ENCODE results near the gene TMEM175. TPM values are rescaled to one million over a fixed set of nuclear protein-coding genes. Genes with fewer than 3 reads are reported as not detected.
A peak's percentile ranks its signal among the peaks of the same experiment; 100 is the strongest.

The TMEM175 gene, protein sequence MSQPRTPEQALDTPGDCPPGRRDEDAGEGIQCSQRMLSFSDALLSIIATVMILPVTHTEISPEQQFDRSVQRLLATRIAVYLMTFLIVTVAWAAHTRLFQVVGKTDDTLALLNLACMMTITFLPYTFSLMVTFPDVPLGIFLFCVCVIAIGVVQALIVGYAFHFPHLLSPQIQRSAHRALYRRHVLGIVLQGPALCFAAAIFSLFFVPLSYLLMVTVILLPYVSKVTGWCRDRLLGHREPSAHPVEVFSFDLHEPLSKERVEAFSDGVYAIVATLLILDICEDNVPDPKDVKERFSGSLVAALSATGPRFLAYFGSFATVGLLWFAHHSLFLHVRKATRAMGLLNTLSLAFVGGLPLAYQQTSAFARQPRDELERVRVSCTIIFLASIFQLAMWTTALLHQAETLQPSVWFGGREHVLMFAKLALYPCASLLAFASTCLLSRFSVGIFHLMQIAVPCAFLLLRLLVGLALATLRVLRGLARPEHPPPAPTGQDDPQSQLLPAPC
- polyA plus RNA-seq (2012; ENCODE audit: missing spikeins): 12.8 TPM

GRCh38 chr4:931960-932712, at the start of gene TMEM175, which contains the start of gene GAK:
Gene TMEM175 (plus strand): TSS chr4:932460. CDS start chr4:947740, 15,280 bp downstream.
Gene GAK (minus strand): TSS chr4:932316. CDS start chr4:932187, 129 bp downstream.
- DNase-seq (ENCODE audit: insufficient read length) (peak; percentile 97), FAIRE-seq (peak; percentile 99)
- TF ChIP-seq POLR2AphosphoS5 (IDR thresholded peaks at IDR 0.05; ENCODE audit: low read depth, low read length): peak; percentile 84
- peak; percentile 23; the same call in 1 of the 2 replicates for TF ChIP-seq TAF1 (IDR thresholded peaks at IDR 0.05; ENCODE audit: borderline replicate concordance, low read depth, low read length)
- peak; percentile 93; the same call in 1 of the 2 replicates for TF ChIP-seq POLR2A (IDR thresholded peaks at IDR 0.05; ENCODE audit: low read depth, low read length)

DNA sequence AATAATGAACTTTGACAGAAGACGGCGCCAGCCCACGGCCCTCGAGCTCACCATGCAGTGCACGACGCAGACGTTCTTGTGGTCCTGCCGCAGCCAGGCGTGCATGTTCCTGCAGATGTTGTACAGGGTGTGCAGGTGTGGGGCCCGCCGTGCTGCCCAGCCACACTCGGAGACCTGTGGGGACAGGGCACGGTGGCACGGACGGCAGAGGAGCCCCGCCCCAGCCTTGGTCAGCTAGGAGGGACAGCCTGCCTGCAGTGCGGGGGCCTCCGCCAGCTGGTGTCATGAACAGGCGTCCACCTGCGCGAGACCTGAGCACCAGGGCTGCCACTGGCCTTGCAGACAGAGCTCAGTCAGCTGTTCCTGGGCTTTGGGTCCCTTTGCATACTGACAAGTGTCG, 49.6 kb upstream of the TMEM175 start:
- DNase-seq (ENCODE audit: insufficient read length) (no peak), FAIRE-seq (no peak)
- TF ChIP-seq TAF1 (IDR thresholded peaks at IDR 0.05; ENCODE audit: borderline replicate concordance, low read depth, low read length): no peak
- TF ChIP-seq POLR2A (IDR thresholded peaks at IDR 0.05; ENCODE audit: low read depth, low read length): no peak
- TF ChIP-seq POLR2AphosphoS5 (IDR thresholded peaks at IDR 0.05; ENCODE audit: low read depth, low read length): no peak

- TF ChIP-seq POLR2A (IDR thresholded peaks at IDR 0.05; ENCODE audit: low read depth, low read length): no peak
- TF ChIP-seq POLR2AphosphoS5 (IDR thresholded peaks at IDR 0.05; ENCODE audit: low read depth, low read length): no peak
- TF ChIP-seq TAF1 (IDR thresholded peaks at IDR 0.05; ENCODE audit: borderline replicate concordance, low read depth, low read length): no peak
- FAIRE-seq (no peak), DNase-seq (ENCODE audit: insufficient read length) (no peak)
Observed at GRCh38 chr4:883377-884095, 48.7 kb upstream of the TMEM175 start.

DNA sequence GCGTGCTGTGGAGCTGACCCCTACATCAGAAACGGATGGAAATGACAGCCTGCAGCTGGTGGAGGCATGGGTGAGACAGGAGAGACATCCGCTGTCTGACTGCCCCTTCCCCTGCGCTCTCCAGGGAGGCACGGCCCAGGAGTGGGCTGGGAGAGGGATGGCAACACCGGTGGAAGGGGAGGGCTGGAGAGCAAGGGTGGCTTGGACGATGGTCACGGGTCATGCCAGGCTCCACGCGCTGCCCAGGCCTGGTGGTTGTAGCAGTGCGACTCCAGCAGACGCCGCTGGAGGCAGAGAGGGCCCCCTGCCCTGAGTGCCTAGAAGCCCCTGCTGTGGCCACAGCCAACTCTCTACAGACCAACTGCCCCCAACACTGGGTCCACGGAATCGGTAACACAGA, 48.0 kb upstream of the TMEM175 start:
- no peak for FAIRE-seq
- DNase-seq (ENCODE audit: insufficient read length): no peak
- no peak for TF ChIP-seq POLR2AphosphoS5 (IDR thresholded peaks at IDR 0.05; ENCODE audit: low read depth, low read length)
- TF ChIP-seq POLR2A (IDR thresholded peaks at IDR 0.05; ENCODE audit: low read depth, low read length): no peak

GRCh38 chr4:884896-885295, 47.4 kb upstream of the TMEM175 start:
- FAIRE-seq (no peak), DNase-seq (ENCODE audit: insufficient read length) (no peak)
- no peak for TF ChIP-seq POLR2AphosphoS5 (IDR thresholded peaks at IDR 0.05; ENCODE audit: low read depth, low read length)
- no peak for TF ChIP-seq TAF1 (IDR thresholded peaks at IDR 0.05; ENCODE audit: borderline replicate concordance, low read depth, low read length)
- TF ChIP-seq POLR2A (IDR thresholded peaks at IDR 0.05; ENCODE audit: low read depth, low read length): no peak

DNA sequence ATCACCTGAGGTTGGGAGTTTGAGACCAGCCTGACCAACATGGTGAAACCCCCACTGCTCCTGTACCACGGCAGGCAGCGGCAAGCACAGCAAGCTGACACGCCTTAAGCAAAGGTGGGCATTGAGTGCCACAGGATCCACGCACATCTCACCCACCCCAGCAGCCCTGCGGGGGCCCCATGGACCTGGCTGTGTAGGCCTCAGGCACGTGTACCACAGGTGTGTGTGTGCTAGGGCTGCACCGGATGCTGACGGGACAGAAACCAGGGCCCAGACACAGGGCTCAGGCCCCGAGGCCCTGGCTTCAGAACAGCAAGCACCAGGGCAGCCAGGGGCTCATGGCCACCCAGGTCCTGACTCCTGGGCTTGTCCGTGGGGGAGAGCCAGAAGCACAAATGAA, 46.9 kb upstream of the TMEM175 start:
- FAIRE-seq: no peak
- TF ChIP-seq TAF1 (IDR thresholded peaks at IDR 0.05; ENCODE audit: borderline replicate concordance, low read depth, low read length) (no peak), POLR2A (IDR thresholded peaks at IDR 0.05; ENCODE audit: low read depth, low read length) (no peak), POLR2AphosphoS5 (IDR thresholded peaks at IDR 0.05; ENCODE audit: low read depth, low read length) (no peak)
- no peak for DNase-seq (ENCODE audit: insufficient read length)

- TF ChIP-seq TAF1 (IDR thresholded peaks at IDR 0.05; ENCODE audit: borderline replicate concordance, low read depth, low read length) (no peak), POLR2AphosphoS5 (IDR thresholded peaks at IDR 0.05; ENCODE audit: low read depth, low read length) (no peak), POLR2A (IDR thresholded peaks at IDR 0.05; ENCODE audit: low read depth, low read length) (no peak)
- DNase-seq (ENCODE audit: insufficient read length) (no peak), FAIRE-seq (no peak)
Observed at GRCh38 chr4:886244-886643, 46.0 kb upstream of the TMEM175 start.

GRCh38 chr4:887034-887763, 45.1 kb upstream of the TMEM175 start:
- FAIRE-seq: no peak
- TF ChIP-seq TAF1 (IDR thresholded peaks at IDR 0.05; ENCODE audit: borderline replicate concordance, low read depth, low read length) (no peak), POLR2A (IDR thresholded peaks at IDR 0.05; ENCODE audit: low read depth, low read length) (no peak; the same call in 1 of the 2 replicates), POLR2AphosphoS5 (IDR thresholded peaks at IDR 0.05; ENCODE audit: low read depth, low read length) (peak; percentile 66)
- DNase-seq (ENCODE audit: insufficient read length): no peak

GRCh38 chr4:888029-888428, 44.2 kb upstream of the TMEM175 start:
- DNase-seq (ENCODE audit: insufficient read length) (no peak), FAIRE-seq (no peak)

DNA sequence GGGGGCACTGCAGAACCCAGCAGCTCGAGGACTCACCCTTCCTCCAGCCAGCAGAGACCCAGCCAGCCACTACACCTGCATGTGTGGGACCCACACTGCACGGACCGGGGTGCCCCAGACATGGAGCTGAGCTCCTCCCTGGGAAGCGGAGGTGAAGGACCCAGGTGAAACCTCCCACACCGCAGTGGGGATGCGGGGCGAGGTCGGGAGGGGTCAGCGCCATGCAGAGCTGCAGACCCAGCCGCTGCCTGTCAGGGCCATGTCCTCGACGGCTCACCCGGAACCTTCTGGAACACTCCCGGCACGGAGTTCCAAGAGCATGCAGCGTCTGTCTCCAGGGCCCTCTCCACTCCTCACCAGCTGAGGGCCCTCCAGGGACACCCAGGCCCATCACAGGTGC, 42.7 kb upstream of the TMEM175 start:
- no peak for FAIRE-seq
- TF ChIP-seq TAF1 (IDR thresholded peaks at IDR 0.05; ENCODE audit: borderline replicate concordance, low read depth, low read length) (no peak), POLR2AphosphoS5 (IDR thresholded peaks at IDR 0.05; ENCODE audit: low read depth, low read length) (no peak), POLR2A (IDR thresholded peaks at IDR 0.05; ENCODE audit: low read depth, low read length) (no peak)
- DNase-seq (ENCODE audit: insufficient read length): no peak

More at GRCh38 chr4:888029-888428, 44.2 kb upstream of the TMEM175 start:
- TF ChIP-seq TAF1 (IDR thresholded peaks at IDR 0.05; ENCODE audit: borderline replicate concordance, low read depth, low read length) (no peak), POLR2A (IDR thresholded peaks at IDR 0.05; ENCODE audit: low read depth, low read length) (no peak), POLR2AphosphoS5 (IDR thresholded peaks at IDR 0.05; ENCODE audit: low read depth, low read length) (no peak)
